H9 (cell line): Measurements from ENCODE around the gene MYO1F. TPM values are rescaled to one million over a fixed set of nuclear protein-coding genes. Genes with fewer than 3 reads are reported as not detected.

ENCODE experiments used
- DNase-seq: peaks from one replicate; pipeline ENCODE4 v3.0.0-alpha.2; 2017
- H2AFZ ChIP-seq: one replicate; pipeline ENCODE4 v1.6.1; 2013; ENCODE audit warnings: mild to moderate bottlenecking, low read length, control low read depth, moderate library complexity
- H2AK5ac ChIP-seq: 2 replicates; pipeline ENCODE4 v1.6.1; 2013; ENCODE audit warnings: low read length, control low read depth, mixed read lengths; ENCODE audit not compliant: insufficient read length
- H2BK120ac ChIP-seq: one replicate; pipeline ENCODE4 v1.6.1; 2013; ENCODE audit warnings: low read depth, mild to moderate bottlenecking, low read length, control low read depth, inconsistent platforms; ENCODE audit not compliant: poor library complexity, severe bottlenecking
- H2BK12ac ChIP-seq: 2 replicates; pipeline ENCODE4 v1.6.1; 2013; ENCODE audit warnings: low read length, control low read depth, mixed read lengths, low read depth; ENCODE audit not compliant: insufficient read length
- H2BK15ac ChIP-seq: 2 replicates; pipeline ENCODE4 v1.6.1; 2013; ENCODE audit warnings: low read depth, low read length, control low read depth
- H2BK20ac ChIP-seq: one replicate; pipeline ENCODE4 v1.6.1; 2013; ENCODE audit warnings: low read depth, mild to moderate bottlenecking, low read length, control low read depth, inconsistent platforms; ENCODE audit not compliant: poor library complexity, severe bottlenecking
- H2BK5ac ChIP-seq: 2 replicates; pipeline ENCODE4 v1.6.1; 2013; ENCODE audit warnings: low read length, control low read depth, mixed read lengths; ENCODE audit not compliant: insufficient read length
- H3K14ac ChIP-seq: 2 replicates; pipeline ENCODE4 v1.6.1; 2013; ENCODE audit warnings: low read length, control low read depth; ENCODE audit not compliant: insufficient read depth
- H3K18ac ChIP-seq: 2 replicates; pipeline ENCODE4 v1.6.1; 2013; ENCODE audit warnings: low read depth, mild to moderate bottlenecking, mixed read lengths, low read length, control low read depth; ENCODE audit not compliant: insufficient read length
- H3K23ac ChIP-seq: 2 replicates; pipeline ENCODE4 v1.6.1; 2013; ENCODE audit warnings: low read length, control low read depth, mixed read lengths, low read depth; ENCODE audit not compliant: insufficient read length
- H3K23me2 ChIP-seq: 2 replicates; pipeline ENCODE4 v1.6.1; 2013; ENCODE audit warnings: low read depth, mild to moderate bottlenecking, mixed read lengths, low read length, control low read depth; ENCODE audit not compliant: insufficient read length, poor library complexity, severe bottlenecking
- H3K27ac ChIP-seq: 2 replicates; pipeline ENCODE4 v1.5.1; 2013; ENCODE audit warnings: low read length, control low read depth, mixed read lengths, low read depth; ENCODE audit not compliant: insufficient read length
- H3K27me3 ChIP-seq: 2 replicates; pipeline ENCODE4 v1.6.1; 2013; ENCODE audit warnings: low read length, control low read depth, inconsistent platforms; ENCODE audit not compliant: insufficient read depth
- H3K4ac ChIP-seq: 2 replicates; pipeline ENCODE4 v1.6.1; 2013; ENCODE audit warnings: low read depth, mild to moderate bottlenecking, control low read depth, inconsistent platforms, low read length, moderate library complexity
- H3K4me1 ChIP-seq: 2 replicates; pipeline ENCODE4 v1.6.1; 2013; ENCODE audit warnings: low read length, control low read depth, inconsistent platforms; ENCODE audit not compliant: insufficient read depth
- H3K4me2 ChIP-seq: 2 replicates; pipeline ENCODE4 v1.6.1; 2013; ENCODE audit warnings: low read length, control low read depth, mixed read lengths; ENCODE audit not compliant: insufficient read length, insufficient read depth
- H3K56ac ChIP-seq: 2 replicates; pipeline ENCODE4 v1.6.1; 2013; ENCODE audit warnings: low read depth, mild to moderate bottlenecking, mixed read lengths, low read length, control low read depth; ENCODE audit not compliant: insufficient read length
- H3K79me1 ChIP-seq: 2 replicates; pipeline ENCODE4 v1.6.1; 2013; ENCODE audit warnings: low read depth, mild to moderate bottlenecking, moderate library complexity, low read length, control low read depth, inconsistent platforms; ENCODE audit not compliant: insufficient read depth, poor library complexity, severe bottlenecking
- H3K79me2 ChIP-seq: 2 replicates; pipeline ENCODE4 v1.6.1; 2013; ENCODE audit warnings: low read length, control low read depth, inconsistent platforms; ENCODE audit not compliant: insufficient read depth
- H3K9ac ChIP-seq: 2 replicates; pipeline ENCODE4 v1.6.1; 2013; ENCODE audit warnings: low read length, control low read depth, mixed read lengths; ENCODE audit not compliant: insufficient read length; ENCODE audit errors: extremely low read depth
- H3K9me3 ChIP-seq: one replicate; pipeline ENCODE4 v1.6.1; 2013; ENCODE audit warnings: low read depth, low read length, inconsistent platforms; ENCODE audit not compliant: control insufficient read depth
- H3T11ph ChIP-seq: one replicate; pipeline ENCODE4 v1.6.1; 2013; ENCODE audit warnings: mild to moderate bottlenecking, low read length, control low read depth, inconsistent platforms
- H4K20me1 ChIP-seq: one replicate; pipeline ENCODE4 v1.6.1; 2013; ENCODE audit not compliant: control insufficient read depth, insufficient read length, insufficient read depth
- H4K5ac ChIP-seq: 2 replicates; pipeline ENCODE4 v1.6.1; 2013; ENCODE audit warnings: low read depth, mild to moderate bottlenecking, mixed read lengths, low read length, control low read depth; ENCODE audit not compliant: insufficient read length
- H4K8ac ChIP-seq: replicated peaks from 2 replicates; pipeline ENCODE4 v1.6.1; 2013; ENCODE audit warnings: low read length, control low read depth, mixed read lengths, low read depth; ENCODE audit not compliant: insufficient read length
- H4K91ac ChIP-seq: 2 replicates; pipeline ENCODE4 v1.6.1; 2013; ENCODE audit warnings: low read depth, mild to moderate bottlenecking, moderate library complexity, mixed read lengths, low read length, control low read depth; ENCODE audit not compliant: insufficient read length
- H3K27ac Mint-ChIP-seq, 3 experiments: 2 replicates in 2 of 3; 3 replicates in 1 of 3; pipeline ENCODE4 v1.8.0; 2020 to 2021; ENCODE audit warnings: mixed read lengths in 3 of 3, mild to moderate bottlenecking in 1 of 3, moderate library complexity in 1 of 3
- H3K27me3 Mint-ChIP-seq: 2 replicates; pipeline ENCODE4 v1.8.0; 2021; ENCODE audit warnings: low read depth, mild to moderate bottlenecking, moderate library complexity, mixed read lengths
- H3K36me3 Mint-ChIP-seq, 3 experiments: 2 replicates in 2 of 3; 3 replicates in 1 of 3; pipeline ENCODE4 v1.8.0; 2020 to 2021; ENCODE audit warnings: low read depth in 3 of 3, mixed read lengths in 3 of 3; ENCODE audit not compliant: insufficient read depth in 1 of 3
- H3K4me1 Mint-ChIP-seq, 2 experiments: 2 replicates each; pipeline ENCODE4 v1.8.0; 2020; ENCODE audit warnings: mixed read lengths in 2 of 2
- H3K4me3 Mint-ChIP-seq, 2 experiments: 2 replicates in 1 of 2; 3 replicates in 1 of 2; pipeline ENCODE4 v1.8.0; 2020 to 2021; ENCODE audit warnings: mild to moderate bottlenecking in 2 of 2, mixed read lengths in 2 of 2, moderate library complexity in 1 of 2
- H3K9me3 Mint-ChIP-seq, 2 experiments: 2 replicates in 1 of 2; 3 replicates in 1 of 2; pipeline ENCODE4 v1.8.0; 2020; ENCODE audit warnings: mild to moderate bottlenecking in 2 of 2, mixed read lengths in 2 of 2, moderate library complexity in 1 of 2
- CTCF ChIP-seq: fragments of 200-600 bp; sonication (generic); conservative IDR thresholded peaks from 3 replicates; pipeline ENCODE4 v1.8.0; 2021; ENCODE audit warnings: antibody characterized with exemption, mild to moderate bottlenecking
- WGBS: extraction: QIAGEN DNeasy Blood & Tissue Kit; methylation state at CpG from one replicate; pipeline ENCODE4 v1.1.7; 2013; ENCODE audit warnings: missing lambda C conversion rate, low lambda C conversion rate, mixed read lengths; ENCODE audit not compliant: insufficient read length; ENCODE audit errors: extremely low coverage; 5-methylcytosine and 5-hydroxymethylcytosine counted together
- total RNA-seq: library from RNA; stranded (reverse); gene quantifications from 2 replicates; pipeline ENCODE4 v1.2.1, GENCODE V29; 2021

Gene MYO1F
- total RNA-seq, 1 experiment from 2014 or later, result 1.0 TPM

GRCh38 chr19:8600816-8601215 lies 23.6 kb upstream of the MYO1F start:
- H3K4me2 ChIP-seq, result no peak overlapping the region
- Mint-ChIP-seq H3K4me1 (no peaks in the 10 kb centered on the region), H3K9me3 (peaks cover 3 to 5% of the 10 kb centered on the region in 2 experiments; a peak in 3 of 5 replicates), H3K27me3 (peaks cover 3% of the 10 kb centered on the region; the same call in 1 of the 2 replicates), H3K27ac (no peak overlapping the region), H3K4me3 (no peak overlapping the region), H3K36me3 (peaks cover 25 to 37% (median 26%) of the 10 kb centered on the region in 3 experiments)
- no peak overlapping the region for H4K8ac ChIP-seq
- no peak overlapping the region for H2BK120ac ChIP-seq
- H2BK5ac ChIP-seq, result no peak overlapping the region
- H3K27me3 ChIP-seq, result no peaks in the 10 kb centered on the region
- no peak overlapping the region for H3T11ph ChIP-seq
- H3K18ac ChIP-seq, result no peak overlapping the region
- no peak overlapping the region for H2BK15ac ChIP-seq
- H3K56ac ChIP-seq, result no peak overlapping the region
- DNase-seq, result no peak
- H3K79me1 ChIP-seq, result no peaks in the 10 kb centered on the region
- no peaks in the 10 kb centered on the region for H3K9me3 ChIP-seq
- WGBS, result no CpG with 5 or more reads among the region's 16 CpGs
- H3K4me1 ChIP-seq, result no peaks in the 10 kb centered on the region
- H3K27ac ChIP-seq, result no peak overlapping the region
- no peak overlapping the region for H2AK5ac ChIP-seq
- H2BK20ac ChIP-seq, result no peak overlapping the region
- H3K14ac ChIP-seq, result no peak overlapping the region
- no peak overlapping the region for H3K23ac ChIP-seq
- no peak overlapping the region for H2AFZ ChIP-seq
- H3K23me2 ChIP-seq, result no peaks in the 10 kb centered on the region
- no peak overlapping the region for H3K4ac ChIP-seq
- H4K5ac ChIP-seq, result no peak overlapping the region
- no peak overlapping the region for H2BK12ac ChIP-seq
- H4K91ac ChIP-seq, result no peak overlapping the region
- no peak overlapping the region for H3K9ac ChIP-seq
- no peak for TF ChIP-seq CTCF
- H4K20me1 ChIP-seq, result no peaks in the 10 kb centered on the region
- no peaks in the 10 kb centered on the region for H3K79me2 ChIP-seq
